Germinal center (tissue), 1 donor: Measurements from ENCODE around the gene TRAF7.

Experiments
- DNase-seq: peaks from one replicate; pipeline ENCODE4 v3.0.0; 2012; ENCODE audit warnings: mixed read lengths, low spot score

Gene TRAF7

DNA sequence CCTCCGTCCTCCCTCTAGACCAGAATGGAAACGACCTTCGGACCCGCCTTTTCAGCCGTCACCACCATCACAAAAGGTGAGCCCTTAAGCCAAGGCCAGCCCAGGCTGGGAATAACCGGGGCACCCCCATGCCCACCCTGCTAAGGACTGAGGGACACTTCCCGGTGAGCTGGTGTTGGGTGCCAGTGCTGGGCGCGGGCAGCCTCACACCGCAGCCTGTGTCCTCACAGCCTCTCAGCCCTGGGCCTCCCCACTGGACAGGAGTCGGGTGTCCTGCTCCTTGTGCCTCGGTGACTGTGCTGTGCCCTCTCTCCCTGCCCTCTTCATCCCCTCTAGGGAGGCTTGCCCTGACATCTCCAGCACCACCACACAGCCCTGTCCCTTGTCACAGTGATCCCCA lies 10.3 kb downstream of the TRAF7 start:
- DNase-seq: no peak

DNA sequence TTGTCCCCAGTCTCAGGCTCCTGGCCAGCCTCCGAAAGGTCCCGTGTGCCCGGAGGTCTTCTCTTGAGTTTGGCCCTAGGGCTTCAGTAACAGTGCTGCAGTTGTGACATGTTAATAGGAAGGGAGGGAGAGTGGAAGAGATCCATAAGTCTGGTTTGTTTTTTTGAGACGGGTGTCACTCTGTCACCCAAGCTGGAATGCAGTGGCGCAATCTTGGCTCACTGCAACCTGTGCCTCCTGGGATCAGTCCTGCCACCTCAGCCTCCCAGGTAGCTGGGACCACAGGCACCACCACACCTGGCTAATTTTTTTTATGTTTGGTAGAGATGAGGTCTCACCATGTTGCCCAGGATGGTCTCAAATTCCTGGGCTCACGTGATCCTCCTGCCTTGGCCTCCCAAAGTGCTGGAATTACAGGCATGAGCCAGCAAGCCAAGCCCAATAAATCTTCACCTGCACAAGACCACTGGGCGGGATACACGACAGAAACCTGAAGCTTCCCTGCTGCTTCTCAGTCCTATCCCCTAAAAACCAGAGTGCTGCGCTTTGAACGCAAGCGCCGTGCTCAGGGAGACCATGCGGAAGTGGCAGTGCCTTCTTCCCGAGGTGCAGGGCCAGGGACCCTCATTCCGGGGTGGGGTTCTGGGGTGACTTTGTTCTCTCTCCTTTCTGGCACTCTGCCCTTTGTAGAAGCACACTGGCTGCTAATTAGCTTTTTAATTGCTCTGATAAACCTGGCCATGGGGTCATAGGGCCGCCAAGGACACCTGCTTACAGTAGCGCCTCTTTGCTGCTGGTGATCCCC lies 10.9 kb downstream of the TRAF7 start:
- no peak for DNase-seq

DNA sequence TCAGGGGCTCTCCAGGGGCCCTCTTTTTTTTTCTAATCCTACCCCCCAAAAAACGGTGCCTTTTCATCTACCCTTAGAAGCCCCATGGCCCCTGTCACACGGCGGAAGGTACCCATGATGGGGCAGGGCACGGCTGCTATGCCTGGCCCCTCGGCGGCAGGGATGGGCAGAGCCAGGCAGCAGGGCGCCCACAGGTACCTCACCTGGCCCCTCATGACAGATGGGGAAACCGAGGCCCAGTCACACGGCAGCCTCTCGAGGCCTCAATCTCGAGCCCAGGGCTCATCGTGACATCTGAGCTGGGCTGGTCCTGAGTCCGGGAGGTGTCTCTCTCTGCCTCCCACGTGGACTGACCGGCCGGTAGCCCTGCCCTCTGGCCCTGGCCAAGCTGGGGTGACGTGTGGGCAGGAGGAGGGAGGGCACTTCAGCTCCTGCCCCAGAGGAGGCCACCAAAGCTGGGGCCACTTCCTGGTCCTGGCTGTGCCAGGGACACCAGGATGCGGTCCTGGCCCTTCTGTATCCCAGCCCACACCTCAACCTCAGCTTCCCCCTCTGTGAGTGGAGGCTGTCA lies 11.6 kb downstream of the TRAF7 start:
- no peak for DNase-seq

DNA sequence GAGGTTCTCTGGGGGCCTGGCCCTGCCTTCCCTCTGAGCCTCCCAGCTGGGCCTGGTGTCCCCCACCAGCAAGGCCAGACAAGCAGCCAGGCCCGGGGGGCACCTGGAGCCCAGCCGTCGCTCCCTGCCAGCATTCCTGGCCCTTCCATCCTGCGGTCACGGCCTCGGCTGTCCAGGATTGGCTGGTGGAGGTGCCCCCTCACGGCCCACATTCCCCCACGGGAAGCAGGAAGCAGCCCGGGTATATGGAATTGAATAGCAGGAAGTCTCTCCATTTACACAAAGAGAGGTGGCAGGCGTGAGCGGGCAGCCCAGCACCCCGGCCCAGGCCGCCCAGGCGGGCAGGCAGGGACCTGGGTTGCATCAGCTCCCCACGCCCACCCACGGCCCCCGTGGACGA lies 14.5 kb downstream of the TRAF7 start:
- no peak for DNase-seq

DNA sequence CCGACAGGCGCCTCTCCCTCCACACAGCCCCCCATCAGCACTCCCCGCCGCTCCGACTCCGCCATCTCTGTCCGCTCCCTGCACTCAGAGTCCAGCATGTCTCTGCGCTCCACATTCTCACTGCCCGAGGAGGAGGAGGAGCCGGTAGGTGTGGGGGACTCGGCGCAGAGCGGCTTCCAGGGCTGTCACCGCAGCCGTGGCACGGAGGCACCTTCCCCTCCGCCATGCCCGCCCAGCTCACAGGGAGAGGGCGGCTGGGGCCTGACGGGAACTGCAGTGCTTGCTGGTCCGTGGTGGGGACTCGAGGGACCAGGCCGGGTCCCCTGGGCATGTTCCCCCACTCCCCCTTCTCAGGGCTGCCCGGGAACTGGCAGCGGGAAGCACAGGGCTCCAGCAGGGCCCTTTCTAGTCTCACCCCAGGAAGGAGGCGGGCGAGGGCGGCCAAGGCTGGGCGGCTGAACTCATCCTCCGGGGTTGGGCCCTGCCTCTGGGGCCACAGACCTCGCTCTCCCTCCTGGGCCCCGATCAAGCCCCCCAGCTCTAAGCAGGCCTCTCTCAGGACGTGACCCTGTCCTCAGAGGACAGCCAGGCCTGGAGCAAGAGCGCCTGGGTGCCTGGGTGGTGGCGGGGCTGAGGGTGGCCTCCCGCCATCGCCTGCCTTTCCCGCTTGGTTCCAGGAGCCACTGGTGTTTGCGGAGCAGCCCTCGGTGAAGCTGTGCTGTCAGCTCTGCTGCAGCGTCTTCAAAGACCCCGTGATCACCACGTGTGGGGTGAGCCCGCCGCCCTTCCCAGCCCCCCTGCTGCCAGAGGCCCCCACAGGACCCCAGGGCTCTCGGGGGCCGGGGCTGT lies 15.2 kb downstream of the TRAF7 start:
- no peak for DNase-seq

DNA sequence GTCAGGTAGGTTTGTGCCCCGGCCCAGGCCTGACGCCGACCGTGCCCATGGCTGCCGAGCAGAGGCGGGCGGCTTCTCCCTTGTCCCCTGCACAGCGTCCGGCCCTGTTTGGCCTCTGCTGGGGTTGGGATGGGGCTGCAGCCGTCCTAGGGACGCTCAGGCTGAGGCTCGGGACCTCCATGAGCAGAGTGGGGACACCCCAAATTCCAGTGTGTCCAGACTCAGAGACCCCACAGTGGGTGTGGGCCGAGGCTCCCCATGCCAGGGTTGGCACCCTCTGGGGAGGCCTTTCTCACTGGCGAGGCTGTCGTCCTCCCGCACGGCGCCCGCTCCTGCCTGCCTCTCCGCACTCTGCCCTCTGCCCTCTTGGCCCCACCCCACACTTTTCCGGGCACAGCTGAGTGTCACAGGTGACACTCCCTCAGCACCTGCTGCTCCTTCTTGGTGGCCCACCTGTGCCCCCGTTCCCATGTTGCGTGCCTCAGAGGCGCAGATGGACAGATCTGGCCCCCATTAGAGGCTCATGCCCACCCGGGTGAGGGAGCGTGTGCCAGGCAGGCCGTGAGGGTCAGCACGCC lies 16.1 kb downstream of the TRAF7 start:
- DNase-seq: no peak

DNA sequence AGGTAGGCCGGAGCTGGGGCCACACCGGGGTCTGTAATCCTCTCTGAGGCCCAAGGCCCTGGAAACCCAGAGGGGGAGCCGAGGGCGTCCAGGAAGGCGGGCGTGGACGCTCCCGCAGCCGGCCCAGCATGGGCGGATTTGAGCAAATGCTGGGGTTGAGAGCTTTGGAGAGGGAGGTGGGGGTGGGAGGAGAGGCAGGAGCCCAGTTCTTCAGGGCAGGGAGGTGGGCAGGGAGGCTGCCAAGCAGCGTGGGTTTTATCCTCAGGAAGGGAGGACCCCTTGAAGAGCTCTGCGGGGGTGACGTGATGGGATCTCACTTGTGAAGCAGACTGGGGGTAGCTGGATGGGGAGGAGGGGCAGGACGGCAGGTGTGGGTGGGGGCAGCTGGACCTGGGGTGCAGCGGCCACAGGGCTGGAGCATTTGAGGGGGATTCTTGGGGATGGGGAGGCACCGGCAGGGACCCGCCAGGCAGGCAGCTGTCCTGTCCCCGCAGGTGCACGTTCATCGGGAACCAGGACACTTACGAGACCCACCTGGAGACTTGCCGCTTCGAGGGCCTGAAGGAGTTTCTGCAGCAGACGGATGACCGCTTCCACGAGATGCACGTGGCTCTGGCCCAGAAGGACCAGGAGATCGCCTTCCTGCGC lies 17.2 kb downstream of the TRAF7 start:
- no peak for DNase-seq

DNA sequence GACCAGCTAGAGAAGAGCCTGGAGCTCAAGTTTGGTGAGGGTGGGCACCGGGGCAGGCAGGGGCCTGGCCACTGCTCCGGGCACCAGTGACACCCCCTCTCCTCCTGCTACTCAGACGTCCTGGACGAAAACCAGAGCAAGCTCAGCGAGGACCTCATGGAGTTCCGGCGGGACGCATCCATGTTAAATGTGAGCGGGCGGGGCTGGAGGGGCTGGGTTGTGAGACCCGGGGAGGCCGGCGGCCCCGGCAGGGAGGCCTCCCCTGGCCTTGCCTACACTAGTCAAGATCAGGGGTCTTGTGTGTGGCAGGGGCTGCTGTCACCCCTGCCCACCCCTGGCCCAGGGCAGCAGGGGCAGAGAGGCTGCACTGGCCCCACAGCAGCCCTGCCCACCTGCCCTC lies 17.8 kb downstream of the TRAF7 start:
- DNase-seq: no peak

DNA sequence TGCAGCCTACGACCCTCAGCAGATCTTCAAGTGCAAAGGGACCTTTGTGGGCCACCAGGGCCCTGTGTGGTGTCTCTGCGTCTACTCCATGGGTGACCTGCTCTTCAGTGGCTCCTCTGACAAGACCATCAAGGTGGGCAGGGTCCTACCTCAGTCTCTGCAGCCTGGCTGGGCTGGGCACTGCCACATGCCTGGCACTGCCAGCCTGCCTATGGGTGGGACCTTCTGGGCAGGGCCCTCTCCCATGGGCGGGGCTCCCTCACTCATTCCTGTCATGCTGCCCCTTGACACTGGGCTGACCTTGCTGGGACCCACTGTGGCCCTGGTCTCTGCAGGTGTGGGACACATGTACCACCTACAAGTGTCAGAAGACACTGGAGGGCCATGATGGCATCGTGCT lies 18.3 kb downstream of the TRAF7 start:
- DNase-seq: no peak

DNA sequence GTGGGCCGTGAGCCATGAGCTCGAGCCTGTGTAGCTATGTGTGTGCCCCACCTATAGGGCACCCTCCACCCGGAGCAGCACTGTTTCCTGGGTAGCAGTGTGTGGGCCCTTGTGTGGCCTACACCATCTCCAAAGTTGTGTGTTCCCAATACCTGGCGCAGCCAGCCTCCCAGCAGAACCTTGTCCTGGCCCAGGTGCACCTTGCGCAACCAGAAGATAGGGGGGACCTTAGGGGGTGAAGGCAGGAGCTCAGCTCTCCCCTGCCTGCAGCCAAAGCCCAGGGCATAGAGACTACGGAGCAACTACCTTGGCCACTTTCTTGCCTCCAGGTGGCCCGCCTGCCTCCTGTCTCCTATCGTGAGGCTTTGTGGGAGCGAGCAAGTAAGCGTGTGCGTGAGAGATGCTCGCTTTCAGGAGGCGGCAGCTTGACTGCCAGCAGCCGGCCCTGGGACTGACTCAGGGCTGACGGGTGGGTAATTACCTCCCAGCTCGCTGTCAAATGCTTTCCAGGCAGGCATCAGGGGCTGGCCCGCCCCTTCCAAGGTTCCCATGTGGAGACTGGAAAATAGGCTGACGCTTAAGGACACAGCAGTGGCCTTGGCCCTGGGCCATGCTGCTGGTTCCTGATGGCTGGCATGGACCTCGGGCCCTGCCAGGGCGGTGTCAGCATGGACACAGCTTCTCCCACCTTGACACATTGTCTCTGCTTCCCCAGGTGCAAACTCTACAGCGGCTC lies 19.0 kb downstream of the TRAF7 start:
- DNase-seq: no peak

DNA sequence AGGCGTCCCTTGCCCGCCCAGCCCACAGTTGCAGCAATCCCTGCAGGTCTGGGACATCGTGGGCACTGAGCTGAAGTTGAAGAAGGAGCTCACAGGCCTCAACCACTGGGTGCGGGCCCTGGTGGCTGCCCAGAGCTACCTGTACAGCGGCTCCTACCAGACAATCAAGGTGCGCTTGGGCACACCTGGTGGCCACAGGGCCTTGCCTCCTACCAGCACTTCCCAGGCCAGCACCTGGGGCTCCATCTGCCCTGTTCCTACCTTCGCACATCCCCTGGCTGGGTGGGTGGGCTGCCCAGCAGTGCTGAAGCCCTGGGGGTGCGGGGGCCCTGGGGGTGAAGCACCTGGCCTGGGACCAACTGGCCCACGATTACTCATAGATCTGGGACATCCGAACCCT lies 19.9 kb downstream of the TRAF7 start:
- no peak for DNase-seq

DNA sequence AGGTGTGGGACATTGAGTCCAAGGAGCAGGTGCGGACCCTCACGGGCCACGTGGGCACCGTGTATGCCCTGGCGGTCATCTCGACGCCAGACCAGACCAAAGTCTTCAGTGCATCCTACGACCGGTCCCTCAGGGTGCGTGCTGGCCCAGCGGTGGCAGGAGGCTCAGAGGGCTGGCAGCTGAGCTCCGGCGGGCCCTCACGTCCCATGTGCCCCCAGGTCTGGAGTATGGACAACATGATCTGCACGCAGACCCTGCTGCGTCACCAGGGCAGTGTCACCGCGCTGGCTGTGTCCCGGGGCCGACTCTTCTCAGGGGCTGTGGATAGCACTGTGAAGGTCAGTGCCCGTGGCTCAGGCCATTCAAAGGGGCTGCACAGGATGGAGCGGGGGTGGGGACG lies 20.5 kb downstream of the TRAF7 start:
- DNase-seq: no peak

DNA sequence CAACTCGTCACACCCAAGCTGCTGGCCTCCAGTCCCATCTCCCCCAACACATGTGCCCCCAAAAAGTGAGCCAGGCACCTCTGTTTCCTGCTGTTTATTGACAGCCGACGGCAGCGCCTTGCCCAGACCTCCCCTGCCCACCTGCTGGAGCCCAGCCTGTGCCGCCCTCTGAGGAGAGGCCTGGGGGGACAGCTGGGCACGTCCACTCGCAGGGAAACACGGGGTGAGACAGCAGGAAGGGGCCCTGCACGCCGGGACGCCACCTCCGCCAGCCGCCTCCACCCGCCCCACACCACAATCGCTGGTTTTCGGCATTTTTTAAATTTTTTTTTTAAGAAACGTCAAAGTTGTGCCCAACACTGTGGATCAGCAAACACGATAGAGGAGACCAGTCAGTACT lies 21.5 kb downstream of the TRAF7 start:
- no peak for DNase-seq

DNA sequence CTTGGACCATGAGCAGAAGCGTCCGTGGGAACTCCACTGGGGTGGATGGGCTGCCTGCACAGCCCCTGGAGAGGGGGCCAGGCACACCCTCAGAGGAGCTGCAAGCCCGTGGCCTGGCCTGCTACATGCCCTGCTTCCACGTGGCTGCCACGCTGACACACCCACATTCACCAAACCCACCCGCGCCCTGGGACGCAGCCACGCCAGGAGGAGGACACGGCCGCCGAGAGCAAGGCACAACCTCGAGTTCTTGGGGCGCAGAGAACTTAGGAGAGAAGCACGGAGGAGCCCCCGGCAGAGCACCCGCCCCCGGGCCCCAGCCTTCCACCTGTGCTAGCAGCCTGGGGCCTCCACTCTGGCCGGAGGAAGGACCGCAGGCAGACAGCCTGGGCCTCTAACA lies 22.0 kb downstream of the TRAF7 start:
- DNase-seq: no peak

DNA sequence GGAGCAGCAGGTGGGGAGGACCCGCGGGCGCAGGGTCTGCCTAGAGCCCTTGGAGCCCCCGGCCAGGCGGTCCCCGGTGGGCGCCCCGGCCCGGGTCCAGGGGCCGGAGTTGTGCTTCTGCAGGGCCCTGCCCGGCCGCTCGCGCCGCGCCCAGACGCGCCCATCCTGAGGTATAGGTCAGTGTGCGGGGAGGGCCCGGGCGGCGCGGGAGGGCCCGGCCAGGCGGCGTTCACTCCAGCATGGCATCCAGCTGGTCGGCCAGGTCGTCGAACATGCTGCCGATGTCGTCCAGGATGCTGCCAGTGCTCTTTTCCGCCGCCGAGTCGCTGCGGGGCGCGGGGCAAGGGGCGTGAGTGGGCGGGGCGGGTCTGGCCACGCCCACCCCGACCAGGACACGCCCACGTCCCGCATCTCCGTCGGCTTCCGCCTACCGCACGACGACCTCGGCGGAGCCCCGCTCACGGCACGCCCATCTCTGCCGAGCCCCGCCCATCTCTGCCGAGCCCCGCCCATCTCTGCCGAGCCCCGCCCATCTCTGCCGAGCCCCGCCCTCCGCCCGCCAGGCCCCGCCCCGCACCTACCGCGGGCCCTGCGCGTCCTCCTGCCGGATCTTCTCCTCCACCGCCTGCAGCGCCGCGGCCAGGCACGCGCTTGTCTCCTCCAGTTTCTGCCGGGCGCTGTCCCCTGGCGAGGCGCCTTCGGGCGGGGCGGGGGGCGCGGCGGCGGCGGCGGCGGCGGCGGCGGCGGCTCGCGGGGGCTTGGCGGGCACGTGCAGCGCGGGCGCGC lies 22.9 kb downstream of the TRAF7 start:
- DNase-seq: no peak

DNA sequence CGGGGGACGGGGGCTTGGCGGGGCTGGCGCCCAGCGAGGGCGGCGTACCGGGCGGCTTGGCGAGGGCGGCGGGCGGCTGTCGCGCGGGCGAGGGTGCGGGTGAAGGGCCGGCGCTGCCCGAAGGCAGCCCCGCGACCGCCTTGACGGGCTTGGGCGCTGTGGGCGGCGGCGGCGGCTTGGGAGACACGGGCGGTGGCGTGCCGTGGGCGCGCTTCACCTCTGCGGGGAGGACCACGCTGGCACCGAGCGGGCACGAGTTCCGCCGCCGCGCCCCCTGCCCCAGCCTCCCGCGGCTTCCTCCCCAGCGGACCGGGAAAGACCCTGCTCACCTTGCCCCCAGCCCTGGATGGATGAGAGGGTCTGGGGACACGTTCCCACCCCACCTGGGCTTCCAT lies 23.5 kb downstream of the TRAF7 start:
- no peak for DNase-seq

DNA sequence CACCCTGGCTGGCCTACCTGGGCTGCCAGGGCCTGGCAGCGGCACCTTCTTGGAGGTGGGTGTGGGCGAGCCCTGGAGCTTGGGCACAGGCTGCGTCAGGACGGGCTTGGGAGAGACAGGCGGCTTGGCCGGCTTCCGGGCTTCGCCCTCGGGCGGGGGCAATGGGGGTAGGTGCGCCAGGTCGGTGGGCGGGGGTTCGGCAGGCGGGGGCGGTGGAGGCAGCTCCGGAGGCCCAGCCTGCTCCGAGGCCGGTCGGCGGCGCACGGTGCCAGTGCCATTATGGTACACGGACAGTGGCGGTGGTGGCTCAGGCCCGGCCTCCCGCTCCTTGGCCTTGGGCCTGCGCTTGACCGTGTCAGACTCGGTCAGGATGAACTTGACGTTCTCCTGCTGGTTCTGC lies 24.0 kb downstream of the TRAF7 start:
- DNase-seq: no peak

DNA sequence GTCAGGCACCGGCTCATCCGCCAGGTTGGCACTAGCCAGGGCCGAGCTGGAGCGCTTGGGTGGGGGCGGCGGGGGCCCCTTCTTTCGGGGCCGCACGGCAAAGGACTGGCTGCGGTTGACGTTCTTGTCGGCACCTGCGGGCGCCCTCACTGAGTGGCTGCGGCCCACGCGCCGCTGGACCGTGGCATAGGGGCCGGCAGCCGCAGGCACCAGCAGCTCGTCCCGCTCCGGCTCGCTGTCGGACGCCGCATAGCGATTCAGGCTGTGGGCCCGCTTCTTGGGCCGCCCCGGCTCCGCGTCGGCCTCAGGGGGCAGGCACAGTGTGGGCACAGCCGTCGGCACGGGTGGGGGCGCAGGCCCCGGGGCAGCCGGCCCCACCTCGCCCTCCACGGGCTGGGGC lies 24.9 kb downstream of the TRAF7 start:
- DNase-seq: no peak

DNA sequence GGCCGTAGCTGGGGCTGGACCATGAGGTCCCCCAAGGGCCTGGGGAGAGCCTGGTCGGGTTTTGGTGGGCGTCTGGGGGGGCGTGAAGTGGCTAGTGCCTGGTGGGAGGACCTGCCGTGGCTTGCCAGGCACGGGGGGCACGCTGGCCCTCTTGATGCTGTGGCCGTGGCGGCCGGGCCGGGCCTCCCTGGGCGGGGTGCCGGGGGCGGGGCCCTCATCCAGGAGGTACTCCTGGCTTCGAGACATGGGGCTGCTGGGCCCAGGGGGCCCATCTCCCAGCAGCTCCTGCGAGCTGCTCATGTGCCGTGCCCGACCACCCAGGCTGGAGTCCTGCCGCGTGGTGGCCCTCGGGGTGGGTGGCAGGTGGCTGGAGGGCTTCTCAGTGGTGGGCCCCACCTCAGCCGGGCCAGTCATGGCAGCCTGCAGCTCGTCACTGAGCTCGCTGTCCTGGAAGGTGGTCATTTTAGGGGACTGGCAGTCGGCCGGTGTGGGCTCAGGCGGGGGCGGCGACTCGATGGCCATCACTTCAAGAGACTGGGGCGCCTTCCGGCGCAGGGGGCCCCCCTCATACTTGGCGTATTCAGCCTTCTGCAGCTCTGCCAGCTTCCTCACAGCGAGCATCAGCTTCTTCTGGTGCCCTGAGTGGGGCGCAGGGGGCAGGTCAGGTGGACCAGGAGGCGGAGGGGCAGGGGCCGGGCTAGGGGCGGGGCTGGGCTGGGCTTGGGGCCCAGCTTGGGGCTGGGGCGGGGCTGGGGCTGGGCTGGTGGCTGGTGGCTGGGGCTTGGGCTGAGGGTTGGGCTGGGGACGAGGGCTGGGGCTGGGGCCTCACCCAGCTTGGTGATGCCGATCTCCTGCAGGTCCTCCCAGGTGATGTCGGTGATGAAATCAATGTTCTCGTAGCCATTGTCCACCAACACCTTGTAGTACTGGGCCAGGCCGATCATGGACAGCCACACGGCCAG lies 25.7 kb downstream of the TRAF7 start:
- DNase-seq: no peak

DNA sequence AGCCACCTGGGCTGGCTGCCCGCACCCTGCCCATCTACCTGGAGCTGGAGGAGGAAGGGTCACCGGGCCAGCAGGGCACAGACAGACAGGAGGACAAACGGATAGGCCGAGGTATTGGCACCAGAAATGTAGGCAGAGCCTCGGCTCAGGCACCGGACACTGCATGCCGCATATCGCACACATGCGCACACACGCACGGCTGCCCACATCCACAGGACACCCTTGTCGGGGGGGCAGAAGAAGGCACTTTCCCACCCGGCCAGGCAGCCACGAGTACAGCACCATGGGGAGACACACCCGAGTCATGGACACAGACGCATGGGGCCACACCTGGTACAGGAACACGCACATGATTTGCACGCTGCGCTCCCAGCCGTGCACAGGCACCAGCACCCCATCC lies 26.4 kb downstream of the TRAF7 start:
- no peak for DNase-seq
